IMR-90 (cell line): ENCODE results near the gene OSCAR. TPM values are rescaled to one million over a fixed set of nuclear protein-coding genes. Genes with fewer than 3 reads are reported as not detected.

Experiments
- ATAC-seq: fragments of 200-7000 bp; cut with Tn5 transposase; 2 replicates; pipeline ENCODE4 v1.9.1; 2020; ENCODE audit warnings: low read depth, mild to moderate bottlenecking, moderate library complexity
- BruUV-seq: library from RNA; stranded (reverse); fragments of 400-500 nt; replicated peaks from 2 replicates; lab custom pipeline; 2021; lab: Mats Ljungman, UMichigan
- CTCF ChIA-PET: fragments of 300-600 bp; formaldehyde crosslinking; extraction: SDS; loops from one replicate; lab custom pipeline; 2021; ENCODE audit warnings: antibody characterized with exemption; lab: Yijun Ruan, JAX
- POLR2A ChIA-PET: fragments of 300-600 bp; sonication (Branson Sonifier 250); formaldehyde crosslinking; loops from one replicate; lab custom pipeline; 2022; ENCODE audit warnings: antibody characterized with exemption; ENCODE audit not compliant: unreplicated experiment; lab: Charles Lee
- DNase-seq: peaks from one replicate; pipeline ENCODE4 v3.0.0; 2013
- H2AFZ ChIP-seq: replicated peaks from 2 replicates; pipeline ENCODE3; 2013; ENCODE audit warnings: low read length, mild to moderate bottlenecking; ENCODE audit not compliant: poor library complexity
- H2AK5ac ChIP-seq: 2 replicates; pipeline ENCODE4 v1.6.1; 2013; ENCODE audit warnings: low read depth, low read length, inconsistent platforms
- H2AK9ac ChIP-seq: replicated peaks from 2 replicates; pipeline ENCODE3; 2013; ENCODE audit warnings: mild to moderate bottlenecking, low read depth, low read length, moderate library complexity; ENCODE audit not compliant: poor library complexity
- H2BK120ac ChIP-seq: 2 replicates; pipeline ENCODE4 v1.6.1; 2013; ENCODE audit warnings: low read depth, low read length, inconsistent platforms
- H2BK15ac ChIP-seq: 3 replicates; pipeline ENCODE4 v1.6.1; 2013; ENCODE audit warnings: low read depth, low read length, inconsistent platforms
- H2BK20ac ChIP-seq: 2 replicates; pipeline ENCODE4 v1.6.1; 2013; ENCODE audit warnings: low read depth, mild to moderate bottlenecking, inconsistent platforms, low read length, moderate library complexity
- H2BK5ac ChIP-seq: 2 replicates; pipeline ENCODE4 v1.6.1; 2013; ENCODE audit warnings: mild to moderate bottlenecking, low read depth, low read length, inconsistent platforms; ENCODE audit not compliant: poor library complexity, severe bottlenecking
- H3K14ac ChIP-seq: replicated peaks from 2 replicates; pipeline ENCODE4 v1.6.1; 2013; ENCODE audit warnings: low read depth, low read length, inconsistent platforms
- H3K18ac ChIP-seq: 2 replicates; pipeline ENCODE4 v1.6.1; 2013; ENCODE audit warnings: low read depth, low read length, control low read depth
- H3K23ac ChIP-seq: 2 replicates; pipeline ENCODE4 v1.6.1; 2013; ENCODE audit warnings: low read depth, low read length, inconsistent platforms
- H3K27ac ChIP-seq: 2 replicates; pipeline ENCODE4 v1.5.1; 2013; ENCODE audit warnings: mild to moderate bottlenecking, control low read depth, low read length; ENCODE audit not compliant: insufficient read depth
- H3K27me3 ChIP-seq: 2 replicates; pipeline ENCODE4 v1.6.1; 2013; ENCODE audit warnings: low read length; ENCODE audit not compliant: control insufficient read depth, insufficient read depth
- H3K36me3 ChIP-seq: 2 replicates; pipeline ENCODE4 v1.6.1; 2013; ENCODE audit warnings: low read length, mixed read lengths; ENCODE audit not compliant: control insufficient read depth, insufficient read depth
- H3K4ac ChIP-seq: 2 replicates; pipeline ENCODE4 v1.6.1; 2013; ENCODE audit warnings: low read depth, low read length, inconsistent platforms
- H3K4me1 ChIP-seq: 2 replicates; pipeline ENCODE4 v1.6.1; 2013; ENCODE audit warnings: low read length, mixed read lengths; ENCODE audit not compliant: control insufficient read depth, insufficient read depth
- H3K4me2 ChIP-seq: 2 replicates; pipeline ENCODE4 v1.6.1; 2013; ENCODE audit warnings: low read depth, mild to moderate bottlenecking, control low read depth, low read length, moderate library complexity
- H3K4me3 ChIP-seq: 2 replicates; pipeline ENCODE4 v1.5.1; 2013; ENCODE audit warnings: low read depth, mild to moderate bottlenecking, control low read depth, low read length, moderate library complexity; ENCODE audit not compliant: insufficient read depth
- H3K56ac ChIP-seq: 2 replicates; pipeline ENCODE4 v1.6.1; 2013; ENCODE audit warnings: low read length, inconsistent platforms; ENCODE audit not compliant: insufficient read depth; ENCODE audit errors: extremely low read depth
- H3K79me1 ChIP-seq, 2 experiments: 2 replicates each; pipeline ENCODE4 v1.6.1; 2013; ENCODE audit warnings: low read length in 2 of 2, inconsistent platforms in 1 of 2, low read depth in 1 of 2
- H3K9ac ChIP-seq: 2 replicates; pipeline ENCODE4 v1.6.1; 2013; ENCODE audit warnings: low read depth, low read length, control low read depth
- H3K9me1 ChIP-seq: 2 replicates; pipeline ENCODE4 v1.6.1; 2013; ENCODE audit warnings: low read length, inconsistent platforms; ENCODE audit not compliant: insufficient read depth
- H3K9me3 ChIP-seq: 2 replicates; pipeline ENCODE4 v1.6.1; 2013; ENCODE audit warnings: low read length; ENCODE audit not compliant: control insufficient read depth, insufficient read depth
- H4K20me1 ChIP-seq: 2 replicates; pipeline ENCODE4 v1.6.1; 2013; ENCODE audit warnings: low read length, inconsistent platforms; ENCODE audit not compliant: insufficient read depth
- H4K5ac ChIP-seq: 2 replicates; pipeline ENCODE4 v1.6.1; 2013; ENCODE audit warnings: mild to moderate bottlenecking, low read depth, low read length, control low read depth
- H4K8ac ChIP-seq, 2 experiments: 2 replicates each; pipeline ENCODE4 v1.6.1; 2013; ENCODE audit warnings: low read depth in 2 of 2, low read length in 2 of 2, control low read depth in 1 of 2, inconsistent platforms in 1 of 2
- H4K91ac ChIP-seq: 2 replicates; pipeline ENCODE4 v1.6.1; 2013; ENCODE audit warnings: low read depth, low read length, inconsistent platforms; ENCODE audit not compliant: insufficient read depth
- NFE2L2 ChIP-seq: fragments of 150-350 bp; IDR thresholded peaks from 2 replicates; pipeline ENCODE4 v1.6.1; 2016; ENCODE audit warnings: low read depth, mild to moderate bottlenecking, low read length
- RCOR1 ChIP-seq: IDR thresholded peaks from 2 replicates; pipeline ENCODE4 v1.6.1; 2012; ENCODE audit warnings: mild to moderate bottlenecking, low read length, improper control_type of control experiment; ENCODE audit not compliant: insufficient replicate concordance
- SMC3 ChIP-seq: fragments of 150-350 bp; IDR thresholded peaks from 2 replicates; pipeline ENCODE4 v1.6.1; 2016; ENCODE audit warnings: low read depth, mild to moderate bottlenecking, antibody characterized with exemption, low read length, moderate library complexity
- USF2 ChIP-seq: fragments of 150-350 bp; IDR thresholded peaks from 2 replicates; pipeline ENCODE4 v1.6.1; 2017; ENCODE audit warnings: mild to moderate bottlenecking, antibody characterized with exemption, low read length, low read depth
- WGBS, 2 experiments: methylation state at CpG; one replicate each; pipeline versions ENCODE4 v1.1.5 to v1.1.7; 2013; ENCODE audit warnings: missing lambda C conversion rate in 2 of 2; ENCODE audit not compliant: insufficient read length in 1 of 2; ENCODE audit errors: extremely low coverage in 2 of 2; 5-methylcytosine and 5-hydroxymethylcytosine counted together
- dilution Hi-C: fragments of 300-500 bp; cut with HindIII; formaldehyde crosslinking; loops from one replicate; pipeline ENCODE4 v1.14.3; 2018; ENCODE audit warnings: low sequenced_read_pairs; ENCODE audit not compliant: unreplicated experiment
- in situ Hi-C: fragments of 300-500 bp; cut with MboI; formaldehyde crosslinking; loops from 3 replicates; pipeline ENCODE4 v1.14.3; 2019; ENCODE audit warnings: low sequenced_read_pairs, inconsistent platforms, mixed read lengths
- intact Hi-C: fragments of 100-400 bp; cut with micrococcal nuclease; formaldehyde crosslinking; loops from 2 replicates; pipeline ENCODE4 v1.10.0; 2022
- polyA plus RNA-seq, 3 experiments: library from polyadenylated mRNA; depleted of rRNA; stranded (reverse); fragments of >200 nt; gene quantifications; 2 replicates each; pipeline ENCODE4 v1.2.3, GENCODE V29; 2012; ENCODE audit warnings: low replicate concordance in 1 of 3
- total RNA-seq: library from RNA; depleted of rRNA; stranded (reverse); fragments of >200 nt; gene quantifications from 2 replicates; pipeline ENCODE4 v1.2.3, GENCODE V29; 2012

The OSCAR gene
- total and polyA plus RNA-seq, 2 of the 4 experiments (the other 2 are of a cell fraction) = 0.15 TPM; not detected in 1

GRCh38 chr19:54074851-54075250, 25.8 kb downstream of the OSCAR start:
- Histone ChIP-seq H4K91ac (no peak overlapping the region), H3K9ac (no peak overlapping the region), H3K14ac (no peak overlapping the region), H3K36me3 (no peaks in the 10 kb centered on the region), H4K20me1 (no peaks in the 10 kb centered on the region), H2BK20ac (no peak overlapping the region), H3K27me3 (no peaks in the 10 kb centered on the region), H3K56ac (no peak overlapping the region), H3K27ac (no peak overlapping the region), H2BK120ac (no peak overlapping the region), H4K5ac (no peak overlapping the region), H2BK15ac (no peak overlapping the region), H2AK9ac (no peak overlapping the region), H3K4me1 (no peaks in the 10 kb centered on the region), H3K18ac (no peak overlapping the region), H3K4ac (no peak overlapping the region), H2BK5ac (no peak overlapping the region), H3K23ac (no peak overlapping the region), H4K8ac (no peak overlapping the region), H3K9me1 (no peaks in the 10 kb centered on the region), H2AFZ (no peak overlapping the region), H2AK5ac (no peak overlapping the region), H3K9me3 (peaks cover 2% of the 10 kb centered on the region; the same call in 1 of the 2 replicates), H3K79me1 (no peaks in the 10 kb centered on the region), H3K4me3 (no peak overlapping the region), H3K4me2 (no peak overlapping the region)
- ATAC-seq = no peak
- BruUV-seq = no TSS peak
- in situ Hi-C loops = no loop called here
- intact Hi-C loops = no loop called here
- WGBS, 2 experiments = no CpG with 5 or more reads among the region's 9 CpGs
- dilution Hi-C loops = no loop called here
- ChIA-PET CTCF (interaction anchor here (0.9 kb wide), 1 partner anchor 16 kb away, joined by 4 read pairs; no protein-coding TSS in a partner anchor), POLR2A (no interaction called here)
- TF ChIP-seq RCOR1 (no peak), NFE2L2 (no peak), SMC3 (no peak), USF2 (no peak)
- DNase-seq = no peak
